HL-60 (cell line): Measurements from ENCODE around the gene PRR23A.

Experiments used
- GABPA ChIP-seq: IDR thresholded peaks from 2 replicates; pipeline ENCODE4 v1.6.1; 2012; ENCODE audit warnings: low read depth
- POLR2AphosphoS5 ChIP-seq: IDR thresholded peaks from 2 replicates; pipeline ENCODE4 v1.6.1; 2012; ENCODE audit warnings: low read depth
- REST ChIP-seq: IDR thresholded peaks from 2 replicates; pipeline ENCODE4 v1.6.1; 2012; ENCODE audit warnings: low read depth; ENCODE audit not compliant: insufficient replicate concordance
- TF ChIP-seq, protein P1 (sequence below): IDR thresholded peaks from one replicate; pipeline ENCODE4 v1.5.1; 2011; ENCODE audit warnings: low read length, control low read depth, inconsistent platforms; ENCODE audit not compliant: insufficient read depth

- TF ChIP-seq POLR2AphosphoS5 (no peak), REST (no peak), GABPA (no peak)
- TF ChIP-seq, protein P1, sequence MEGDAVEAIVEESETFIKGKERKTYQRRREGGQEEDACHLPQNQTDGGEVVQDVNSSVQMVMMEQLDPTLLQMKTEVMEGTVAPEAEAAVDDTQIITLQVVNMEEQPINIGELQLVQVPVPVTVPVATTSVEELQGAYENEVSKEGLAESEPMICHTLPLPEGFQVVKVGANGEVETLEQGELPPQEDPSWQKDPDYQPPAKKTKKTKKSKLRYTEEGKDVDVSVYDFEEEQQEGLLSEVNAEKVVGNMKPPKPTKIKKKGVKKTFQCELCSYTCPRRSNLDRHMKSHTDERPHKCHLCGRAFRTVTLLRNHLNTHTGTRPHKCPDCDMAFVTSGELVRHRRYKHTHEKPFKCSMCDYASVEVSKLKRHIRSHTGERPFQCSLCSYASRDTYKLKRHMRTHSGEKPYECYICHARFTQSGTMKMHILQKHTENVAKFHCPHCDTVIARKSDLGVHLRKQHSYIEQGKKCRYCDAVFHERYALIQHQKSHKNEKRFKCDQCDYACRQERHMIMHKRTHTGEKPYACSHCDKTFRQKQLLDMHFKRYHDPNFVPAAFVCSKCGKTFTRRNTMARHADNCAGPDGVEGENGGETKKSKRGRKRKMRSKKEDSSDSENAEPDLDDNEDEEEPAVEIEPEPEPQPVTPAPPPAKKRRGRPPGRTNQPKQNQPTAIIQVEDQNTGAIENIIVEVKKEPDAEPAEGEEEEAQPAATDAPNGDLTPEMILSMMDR = no peak
Observed at GRCh38 chr3:138984816-138985215, 21.3 kb downstream of the PRR23A start.
